HCT116 (cell line): ENCODE results near the gene NUDT22.

ENCODE experiments used
- CTCF ChIP-seq, 3 experiments: fragments of 200-600 bp in 1 of 3; sonication (generic) in 1 of 3; IDR thresholded peaks in 2 of 3; conservative IDR thresholded peaks in 1 of 3; 2 replicates each; pipeline ENCODE4 v1.5.1; 2012 to 2017; ENCODE audit warnings: low read depth in 2 of 3, low read length in 2 of 3, antibody characterized with exemption in 1 of 3, borderline replicate concordance in 1 of 3, control low read depth in 1 of 3, mild to moderate bottlenecking in 1 of 3, mixed read lengths in 1 of 3, mixed run types in 1 of 3, moderate library complexity in 1 of 3; ENCODE audit not compliant: insufficient read depth in 1 of 3
- EZH2 ChIP-seq: fragments of 200-600 bp; sonication (generic); IDR thresholded peaks from 2 replicates; pipeline ENCODE4 v1.6.1; 2017; ENCODE audit warnings: antibody characterized with exemption, mixed run types
- POLR2A ChIP-seq: IDR thresholded peaks from 2 replicates; pipeline ENCODE4 v1.7.0; 2011; ENCODE audit warnings: borderline replicate concordance; ENCODE audit not compliant: insufficient read depth, insufficient read length; ENCODE audit errors: extremely low read depth
- POLR2AphosphoS5 ChIP-seq: IDR thresholded peaks from 2 replicates; pipeline ENCODE4 v1.6.1; 2011; ENCODE audit warnings: mild to moderate bottlenecking, low read depth, low read length, moderate library complexity

- TF ChIP-seq CTCF (IDR thresholded peaks at IDR 0.05 in 2 of 3, conservative IDR thresholded peaks at IDR 0.05 in 1 of 3; ENCODE audit: borderline replicate concordance in 1 of 3, insufficient read depth in 1 of 3, low read depth in 2 of 3, low read length in 2 of 3) (no peak), POLR2AphosphoS5 (peak; percentile 92), POLR2A (peak; percentile 89), EZH2 (no peak)
Measured at GRCh38 chr11:64240435-64241240, 14.6 kb downstream of the NUDT22 start, which contains the start of gene FKBP2.
